Esophagus squamous epithelium (tissue), 5 donors: ENCODE measurements around the gene PGAP3. TPM values are rescaled to one million over a fixed set of nuclear protein-coding genes. Genes with fewer than 3 reads are reported as not detected.

Source experiments
- DNase-seq: peaks from one replicate; lab custom pipeline; 2025; lab: John Stamatoyannopoulos, UW
- H3K27ac ChIP-seq, 4 donors: fragments of 200-600 bp; sonication (generic); one replicate each; pipeline ENCODE4 v1.5.1; 2016 to 2019; ENCODE audit warnings: mild to moderate bottlenecking in 1 of 4
- H3K27me3 ChIP-seq, 4 donors: fragments of 200-600 bp; sonication (generic); 1 replicate in 3 of 4; 2 replicates in 1 of 4; pipeline versions ENCODE4 v1.5.1 to v1.6.0; 2017 to 2021; ENCODE audit warnings: antibody characterized with exemption in 1 of 4
- H3K36me3 ChIP-seq, 3 donors: fragments of 200-600 bp; sonication (generic); one replicate each; pipeline ENCODE4 v1.5.1; 2016 to 2019
- H3K4me1 ChIP-seq, 3 donors: fragments of 200-600 bp; sonication (generic); one replicate each; pipeline ENCODE4 v1.5.1; 2017 to 2019
- H3K4me3 ChIP-seq, 4 donors: fragments of 200-600 bp; sonication (generic); 1 replicate in 3 of 4; 2 replicates in 1 of 4; pipeline ENCODE4 v1.5.1; 2016 to 2019; ENCODE audit warnings: mild to moderate bottlenecking in 2 of 4, moderate library complexity in 1 of 4
- H3K9me3 ChIP-seq, 3 donors: fragments of 200-600 bp; sonication (generic); one replicate each; pipeline ENCODE4 v1.5.1; 2016 to 2019
- POLR2A ChIP-seq, 4 donors: fragments of 450-650 bp; IDR thresholded peaks; one replicate each; pipeline ENCODE4 v1.6.1; 2017; ENCODE audit warnings: antibody characterized with exemption in 4 of 4, mild to moderate bottlenecking in 4 of 4, moderate library complexity in 3 of 4
- WGBS, 2 donors: methylation state at CpG; one replicate each; pipeline ENCODE4 v1.1.5; 2018; 5-methylcytosine and 5-hydroxymethylcytosine counted together
- intact Hi-C: fragments of 100-400 bp; cut with DNase I; formaldehyde crosslinking; loops from one replicate; pipeline ENCODE4 v1.15.0; 2022
- total RNA-seq, 4 donors: library from RNA; depleted of rRNA; stranded (reverse); fragments of >200 nt; gene quantifications; one replicate each; pipeline ENCODE4 v1.1.0, GENCODE V29; 2016
- TF ChIP-seq, protein P1 (sequence below), 6 experiments: fragments of 450-650 bp in 4 of 6; fragments of 200-600 bp in 2 of 6; sonication (generic) in 2 of 6; IDR thresholded peaks; one replicate each; pipeline ENCODE4 v1.5.1; 2016 to 2019; ENCODE audit warnings: antibody characterized with exemption in 6 of 6, mild to moderate bottlenecking in 4 of 6, moderate library complexity in 4 of 6
- donor health status: DM: yes; HTN: yes; CAD: no.

PGAP3 gene
- total RNA-seq, 4 donors from 2014 or later = 10.7 to 34.2 (median 19.2) TPM

DNA sequence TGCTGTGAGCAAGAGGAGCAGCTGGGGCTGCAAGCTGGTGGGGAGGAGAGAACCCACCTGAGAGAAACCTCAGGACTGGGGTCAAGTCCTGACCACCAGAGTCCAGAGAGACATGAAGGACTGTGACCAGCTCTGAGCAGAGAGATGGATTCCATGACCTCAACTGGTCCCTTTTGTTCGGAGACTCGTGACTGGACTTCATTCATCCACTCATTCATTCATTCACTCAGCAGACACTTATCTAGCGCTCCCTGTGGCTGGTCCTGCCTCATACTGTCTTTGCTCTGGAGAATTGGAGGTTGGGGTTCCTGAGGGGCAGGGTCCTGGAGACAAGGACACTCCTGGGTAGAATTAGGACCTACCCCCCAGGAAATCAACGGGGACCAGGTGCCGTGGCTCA, 16.1 kb upstream of the PGAP3 start:
- Histone ChIP-seq H3K4me3 (no peak overlapping the region), H3K27me3 (peaks cover 0 to 21% (median 0%) of the 10 kb centered on the region in 4 donors), H3K36me3 (peaks cover 12 to 23% (median 13%) of the 10 kb centered on the region in 3 donors), H3K27ac (peak overlapping the region; percentile 86 to 97 (median 92)), H3K9me3 (no peaks in the 10 kb centered on the region), H3K4me1 (peaks cover 43 to 89% (median 56%) of the 10 kb centered on the region in 3 donors)
- DNase-seq = no peak
- TF ChIP-seq POLR2A (IDR thresholded peaks at IDR 0.05) = no peak
- TF ChIP-seq, protein P1, sequence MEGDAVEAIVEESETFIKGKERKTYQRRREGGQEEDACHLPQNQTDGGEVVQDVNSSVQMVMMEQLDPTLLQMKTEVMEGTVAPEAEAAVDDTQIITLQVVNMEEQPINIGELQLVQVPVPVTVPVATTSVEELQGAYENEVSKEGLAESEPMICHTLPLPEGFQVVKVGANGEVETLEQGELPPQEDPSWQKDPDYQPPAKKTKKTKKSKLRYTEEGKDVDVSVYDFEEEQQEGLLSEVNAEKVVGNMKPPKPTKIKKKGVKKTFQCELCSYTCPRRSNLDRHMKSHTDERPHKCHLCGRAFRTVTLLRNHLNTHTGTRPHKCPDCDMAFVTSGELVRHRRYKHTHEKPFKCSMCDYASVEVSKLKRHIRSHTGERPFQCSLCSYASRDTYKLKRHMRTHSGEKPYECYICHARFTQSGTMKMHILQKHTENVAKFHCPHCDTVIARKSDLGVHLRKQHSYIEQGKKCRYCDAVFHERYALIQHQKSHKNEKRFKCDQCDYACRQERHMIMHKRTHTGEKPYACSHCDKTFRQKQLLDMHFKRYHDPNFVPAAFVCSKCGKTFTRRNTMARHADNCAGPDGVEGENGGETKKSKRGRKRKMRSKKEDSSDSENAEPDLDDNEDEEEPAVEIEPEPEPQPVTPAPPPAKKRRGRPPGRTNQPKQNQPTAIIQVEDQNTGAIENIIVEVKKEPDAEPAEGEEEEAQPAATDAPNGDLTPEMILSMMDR (IDR thresholded peaks at IDR 0.05) = no peak
- 89 to 95% methylated on average over 3 to 5 of the region's 5 CpGs for WGBS, 2 donors
- intact Hi-C loops = no loop called here

DNA sequence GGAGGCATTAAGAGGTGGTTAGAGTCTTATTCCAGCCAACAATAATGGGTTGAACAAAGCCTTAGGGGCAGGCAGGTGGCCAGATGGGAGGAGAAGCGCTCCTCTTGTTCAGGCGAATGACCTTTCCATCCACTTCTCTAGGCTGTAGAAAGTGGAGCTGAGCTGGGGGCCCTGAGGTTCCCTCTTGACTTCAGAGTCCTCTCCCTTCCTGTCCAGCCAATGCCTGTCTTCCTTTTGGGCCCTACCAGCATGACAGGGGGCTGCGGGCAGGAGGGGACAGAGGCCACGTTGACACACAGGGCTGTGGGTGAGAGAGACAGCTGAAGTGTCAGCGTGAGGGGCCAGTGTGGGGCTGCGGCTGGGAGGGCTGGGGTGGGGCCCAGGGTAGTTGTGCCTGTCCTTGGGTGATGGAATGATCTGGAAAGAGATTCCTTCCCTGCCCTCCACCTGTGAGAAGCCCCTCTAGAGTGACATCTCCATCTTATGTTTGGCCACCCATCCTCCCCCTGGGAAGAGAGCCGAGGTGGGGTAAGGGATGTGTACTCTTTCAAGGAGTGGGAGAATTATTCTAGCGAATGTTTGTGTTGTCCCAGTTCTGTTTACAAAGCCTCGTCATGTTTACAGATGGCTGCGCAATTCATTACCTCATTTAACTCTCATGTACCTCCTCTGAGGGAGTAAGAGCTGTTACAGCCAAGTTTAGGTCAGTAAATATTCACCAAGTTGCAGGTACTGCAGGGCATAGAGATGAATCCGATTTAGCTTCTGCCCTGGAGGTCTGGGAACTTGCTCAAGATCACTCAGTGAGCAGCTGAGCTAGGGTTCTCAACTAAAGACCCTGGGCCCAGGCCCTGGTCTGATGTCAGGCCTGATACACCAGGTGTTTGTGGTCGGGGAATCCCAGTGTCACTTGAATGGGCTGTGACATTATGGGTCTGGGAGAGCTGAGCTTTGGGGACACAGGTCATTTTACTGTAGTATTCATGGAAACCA, 15.3 kb upstream of the PGAP3 start:
- WGBS, 2 donors = 59 to 63% methylated on average over 7 to 10 of the region's 12 CpGs
- Histone ChIP-seq H3K27me3 (peaks cover 0 to 21% (median 0%) of the 10 kb centered on the region in 4 donors), H3K4me1 (peaks cover 43 to 91% (median 56%) of the 10 kb centered on the region in 3 donors), H3K27ac (peak overlapping the region; percentile 86 to 97 (median 92)), H3K36me3 (peaks cover 6 to 16% (median 6%) of the 10 kb centered on the region in 3 donors), H3K4me3 (peak overlapping the region in 1 of 4 donors; percentile 92), H3K9me3 (no peaks in the 10 kb centered on the region)
- TF ChIP-seq POLR2A (IDR thresholded peaks at IDR 0.05) = no peak
- TF ChIP-seq, protein P1 (IDR thresholded peaks at IDR 0.05) = no peak
- no peak for DNase-seq
- intact Hi-C loops = no loop called here

DNA sequence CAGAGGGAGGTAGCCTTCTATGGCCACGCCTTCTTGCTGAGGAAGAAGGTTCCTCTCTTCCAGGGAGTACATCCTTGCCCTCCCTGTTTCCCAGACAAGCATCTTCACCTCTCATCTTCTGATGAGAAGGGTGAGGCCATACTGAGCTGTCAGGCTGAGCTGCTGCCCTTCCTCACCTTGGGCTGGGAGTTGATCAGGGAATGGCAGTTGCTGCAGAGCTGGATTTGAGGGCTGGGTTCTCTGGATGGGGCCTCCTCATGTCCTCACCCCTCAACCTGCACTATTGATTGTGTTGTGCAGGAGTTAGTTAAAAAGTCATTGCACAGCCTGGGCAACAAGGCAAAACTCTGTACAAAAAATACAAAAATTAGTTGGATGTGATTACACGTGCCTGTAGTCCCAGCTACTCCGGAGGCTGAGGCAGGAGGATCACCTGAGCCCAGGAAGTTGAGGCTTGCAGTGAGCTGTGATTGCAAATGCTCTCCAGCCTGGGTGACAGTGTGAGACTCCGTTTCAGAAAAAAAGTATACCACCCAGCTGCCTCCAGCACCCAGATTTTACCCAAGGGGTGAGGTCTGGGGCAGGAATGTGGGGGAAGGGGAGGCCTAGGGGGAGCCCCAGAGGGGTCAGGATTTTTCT, 14.0 kb upstream of the PGAP3 start:
- intact Hi-C loops = no loop called here
- WGBS, 2 donors = 62 to 66% methylated on average over 4 of the region's 4 CpGs
- Histone ChIP-seq H3K27ac (peak overlapping the region; percentile 89 to 97 (median 96)), H3K4me1 (peaks cover 43 to 78% (median 54%) of the 10 kb centered on the region in 3 donors), H3K27me3 (peaks cover 0 to 21% (median 0%) of the 10 kb centered on the region in 4 donors), H3K36me3 (peaks cover 0 to 3% (median 0%) of the 10 kb centered on the region in 3 donors), H3K9me3 (no peaks in the 10 kb centered on the region), H3K4me3 (peak overlapping the region; percentile 83 to 92 (median 88))
- DNase-seq = no peak
- TF ChIP-seq, protein P1 (IDR thresholded peaks at IDR 0.05) = no peak
- no peak for TF ChIP-seq POLR2A (IDR thresholded peaks at IDR 0.05)

DNA sequence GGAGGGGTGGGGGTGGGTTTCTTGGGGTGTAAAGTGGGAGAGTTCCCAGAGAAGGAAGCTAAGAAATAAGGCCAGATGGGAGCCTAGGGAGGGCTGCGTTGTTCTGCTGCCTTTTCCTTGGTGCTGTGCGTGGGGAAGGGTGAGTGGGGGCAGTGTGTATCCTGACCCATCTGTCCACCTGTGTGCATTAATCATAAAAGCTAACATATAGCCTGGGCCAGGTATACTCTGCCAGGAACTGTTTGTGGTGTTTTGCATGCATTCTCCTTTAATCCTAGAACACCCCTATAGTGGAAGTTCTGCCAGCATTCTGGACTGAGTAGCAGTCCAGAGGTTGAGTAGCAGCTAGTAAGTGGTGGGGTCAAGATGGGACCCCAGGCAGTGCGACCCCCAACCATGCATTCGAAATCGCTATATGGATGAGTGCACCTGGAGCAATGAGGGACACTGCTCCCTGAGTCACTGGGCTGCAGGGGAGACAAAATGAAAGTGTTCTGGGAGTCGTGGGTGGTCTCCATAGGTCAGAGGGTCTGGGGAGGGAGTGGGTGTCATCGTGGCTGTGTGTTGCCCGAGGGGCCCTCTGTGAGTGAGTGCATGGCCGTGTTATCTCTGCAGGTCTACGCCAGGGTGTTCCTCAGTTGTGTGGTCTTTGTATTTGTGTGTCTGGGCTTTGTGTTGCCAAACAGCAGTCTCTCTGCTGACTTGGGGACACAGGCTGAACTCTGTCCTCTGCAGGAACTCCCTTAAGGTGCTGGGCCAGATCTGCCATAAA, 13.3 kb upstream of the PGAP3 start:
- TF ChIP-seq, protein P1 (IDR thresholded peaks at IDR 0.05) = no peak
- no peak for TF ChIP-seq POLR2A (IDR thresholded peaks at IDR 0.05)
- H3K27me3 ChIP-seq = peaks cover 0 to 21% (median 0%) of the 10 kb centered on the region in 4 donors
- H3K27ac ChIP-seq = peak overlapping the region; percentile 89 to 97 (median 96)
- H3K4me1 ChIP-seq = peaks cover 43 to 71% (median 47%) of the 10 kb centered on the region in 3 donors
- peak overlapping the region; percentile 83 to 92 (median 88) for H3K4me3 ChIP-seq
- H3K9me3 ChIP-seq = no peaks in the 10 kb centered on the region
- H3K36me3 ChIP-seq = no peaks in the 10 kb centered on the region
- no peak for DNase-seq
- intact Hi-C loops = no loop called here
- 21 to 28% methylated on average over 9 to 10 of the region's 10 CpGs for WGBS, 2 donors
